Measurements from ENCODE around the gene EIF4A3.

The EIF4A3 gene

GRCh38 chr17:80114758-80115157, 32.2 kb downstream of the EIF4A3 start:
- no peaks in the 10 kb centered on the region for H3K9me3 ChIP-seq (ENCODE audit: control insufficient read depth, low read length)
- no peak overlapping the region for H3K4me3 ChIP-seq (ENCODE audit: low read depth, low read length)
- H2AFZ ChIP-seq, result no peak overlapping the region
- TF ChIP-seq, protein P1, sequence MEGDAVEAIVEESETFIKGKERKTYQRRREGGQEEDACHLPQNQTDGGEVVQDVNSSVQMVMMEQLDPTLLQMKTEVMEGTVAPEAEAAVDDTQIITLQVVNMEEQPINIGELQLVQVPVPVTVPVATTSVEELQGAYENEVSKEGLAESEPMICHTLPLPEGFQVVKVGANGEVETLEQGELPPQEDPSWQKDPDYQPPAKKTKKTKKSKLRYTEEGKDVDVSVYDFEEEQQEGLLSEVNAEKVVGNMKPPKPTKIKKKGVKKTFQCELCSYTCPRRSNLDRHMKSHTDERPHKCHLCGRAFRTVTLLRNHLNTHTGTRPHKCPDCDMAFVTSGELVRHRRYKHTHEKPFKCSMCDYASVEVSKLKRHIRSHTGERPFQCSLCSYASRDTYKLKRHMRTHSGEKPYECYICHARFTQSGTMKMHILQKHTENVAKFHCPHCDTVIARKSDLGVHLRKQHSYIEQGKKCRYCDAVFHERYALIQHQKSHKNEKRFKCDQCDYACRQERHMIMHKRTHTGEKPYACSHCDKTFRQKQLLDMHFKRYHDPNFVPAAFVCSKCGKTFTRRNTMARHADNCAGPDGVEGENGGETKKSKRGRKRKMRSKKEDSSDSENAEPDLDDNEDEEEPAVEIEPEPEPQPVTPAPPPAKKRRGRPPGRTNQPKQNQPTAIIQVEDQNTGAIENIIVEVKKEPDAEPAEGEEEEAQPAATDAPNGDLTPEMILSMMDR (IDR thresholded peaks at IDR 0.05), result no peak
- no peak overlapping the region for H3K4me2 ChIP-seq (ENCODE audit: low read length)
- no peak overlapping the region for H3K27ac ChIP-seq
- no peaks in the 10 kb centered on the region for H3K27me3 ChIP-seq (ENCODE audit: control insufficient read depth, insufficient read depth, low read length)
- no peaks in the 10 kb centered on the region for H3K79me2 ChIP-seq
- H3K9ac ChIP-seq, result no peak overlapping the region
- H3K4me1 ChIP-seq, result no peaks in the 10 kb centered on the region
- no peaks in the 10 kb centered on the region for H3K36me3 ChIP-seq (ENCODE audit: control insufficient read depth, insufficient read depth, low read length)

- no peaks in the 10 kb centered on the region for H3K79me2 ChIP-seq
- no peak overlapping the region for H3K9ac ChIP-seq
- no peak overlapping the region for H3K4me2 ChIP-seq (ENCODE audit: low read length)
- no peaks in the 10 kb centered on the region for H3K36me3 ChIP-seq (ENCODE audit: control insufficient read depth, insufficient read depth, low read length)
- H3K27ac ChIP-seq, result no peak overlapping the region
- no peaks in the 10 kb centered on the region for H3K27me3 ChIP-seq (ENCODE audit: control insufficient read depth, insufficient read depth, low read length)
- H3K4me3 ChIP-seq (ENCODE audit: low read depth, low read length), result no peak overlapping the region
- H2AFZ ChIP-seq, result no peak overlapping the region
- no peaks in the 10 kb centered on the region for H3K4me1 ChIP-seq
- TF ChIP-seq, protein P1 (IDR thresholded peaks at IDR 0.05), result no peak
- H3K9me3 ChIP-seq (ENCODE audit: control insufficient read depth, low read length), result no peaks in the 10 kb centered on the region
Measured at GRCh38 chr17:80113033-80113484, 33.9 kb downstream of the EIF4A3 start.

GRCh38 chr17:80112471-80113032, 34.4 kb downstream of the EIF4A3 start:
- TF ChIP-seq, protein P1 (IDR thresholded peaks at IDR 0.05), result no peak
- H3K27ac ChIP-seq, result no peak overlapping the region
- H3K4me2 ChIP-seq (ENCODE audit: low read length), result no peak overlapping the region
- H3K36me3 ChIP-seq (ENCODE audit: control insufficient read depth, insufficient read depth, low read length), result no peaks in the 10 kb centered on the region
- no peaks in the 10 kb centered on the region for H3K79me2 ChIP-seq
- no peak overlapping the region for H2AFZ ChIP-seq
- H3K27me3 ChIP-seq (ENCODE audit: control insufficient read depth, insufficient read depth, low read length), result no peaks in the 10 kb centered on the region
- H3K4me1 ChIP-seq, result no peaks in the 10 kb centered on the region
- H3K9ac ChIP-seq, result no peak overlapping the region
- no peaks in the 10 kb centered on the region for H3K9me3 ChIP-seq (ENCODE audit: control insufficient read depth, low read length)
- no peak overlapping the region for H3K4me3 ChIP-seq (ENCODE audit: low read depth, low read length)

DNA sequence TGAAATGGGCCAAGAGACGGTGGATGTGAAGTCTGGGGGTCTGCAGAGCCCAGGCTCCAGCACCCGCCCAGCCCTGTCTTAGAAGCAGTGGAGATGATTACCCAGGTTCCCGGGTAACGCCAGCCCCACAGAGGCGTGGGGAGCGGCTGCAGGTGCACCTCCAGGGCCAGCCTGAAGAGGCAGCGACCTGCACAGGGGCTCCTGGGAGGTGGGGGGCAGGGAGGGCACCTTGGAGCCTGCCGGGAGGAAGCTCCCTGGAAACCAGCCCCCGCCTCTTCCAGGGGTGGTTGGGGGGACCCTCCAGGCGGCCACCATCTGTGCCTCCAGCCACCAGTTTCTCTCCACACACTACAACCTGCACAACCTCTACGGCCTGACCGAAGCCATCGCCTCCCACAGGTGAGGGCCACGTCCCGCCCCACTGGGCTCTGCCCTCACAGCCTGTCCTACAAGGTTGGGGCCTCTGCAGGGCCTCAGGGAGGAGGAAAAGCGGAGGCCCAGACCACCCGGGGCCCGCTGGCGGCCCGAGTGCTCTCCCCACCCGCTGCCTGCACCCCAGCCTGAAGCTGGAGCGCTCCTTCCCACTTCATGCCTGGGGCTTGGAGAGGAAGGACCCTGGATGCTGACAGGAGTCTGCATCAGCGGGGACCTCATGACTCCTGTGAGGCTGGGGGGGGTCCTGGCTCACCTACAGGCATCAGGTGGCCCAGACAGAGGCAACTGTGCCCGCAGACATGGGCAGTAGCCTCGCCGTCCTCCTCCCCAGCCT, 35.0 kb downstream of the EIF4A3 start:
- Histone ChIP-seq H3K9ac (no peak overlapping the region), H2AFZ (no peak overlapping the region), H3K27me3 (ENCODE audit: control insufficient read depth, insufficient read depth, low read length) (no peaks in the 10 kb centered on the region), H3K4me2 (ENCODE audit: low read length) (no peak overlapping the region), H3K4me3 (ENCODE audit: low read depth, low read length) (no peak overlapping the region), H3K27ac (no peak overlapping the region), H3K9me3 (ENCODE audit: control insufficient read depth, low read length) (no peaks in the 10 kb centered on the region), H3K4me1 (no peaks in the 10 kb centered on the region), H3K79me2 (no peaks in the 10 kb centered on the region), H3K36me3 (ENCODE audit: control insufficient read depth, insufficient read depth, low read length) (no peaks in the 10 kb centered on the region)
- TF ChIP-seq, protein P1 (IDR thresholded peaks at IDR 0.05), result no peak
